PFSK-1 (cell line): ENCODE results near the gene ACTN1.

ENCODE experiments used
- POLR2AphosphoS5 ChIP-seq: IDR thresholded peaks from 2 replicates; pipeline ENCODE4 v1.6.1; 2012; ENCODE audit warnings: low read depth, mild to moderate bottlenecking, control low read depth, low read length, moderate library complexity
- REST ChIP-seq, 2 experiments: IDR thresholded peaks; 2 replicates each; pipeline versions ENCODE4 v1.6.1 to v1.8.0; 2011 to 2012; ENCODE audit warnings: low read depth in 2 of 2, low read length in 2 of 2, control low read depth in 1 of 2, inconsistent platforms in 1 of 2, mild to moderate bottlenecking in 1 of 2, moderate library complexity in 1 of 2; ENCODE audit not compliant: insufficient read depth in 1 of 2
- SIN3A ChIP-seq: IDR thresholded peaks from 2 replicates; pipeline ENCODE4 v1.6.1; 2012; ENCODE audit warnings: mild to moderate bottlenecking, low read length, moderate library complexity, borderline replicate concordance; ENCODE audit not compliant: insufficient read depth
- TAF1 ChIP-seq: IDR thresholded peaks from 2 replicates; pipeline ENCODE4 v1.6.1; 2012; ENCODE audit warnings: low read length, control low read depth, borderline replicate concordance; ENCODE audit not compliant: insufficient read depth

GRCh38 chr14:68932231-68932630 lies 46.9 kb downstream of the ACTN1 start:
- TF ChIP-seq REST (IDR thresholded peaks at IDR 0.05; ENCODE audit: insufficient read depth in 1 of 2, low read depth in 2 of 2, low read length in 2 of 2) (no peak), POLR2AphosphoS5 (no peak), SIN3A (no peak), TAF1 (no peak)
